HEK293 (cell line): ENCODE results near the gene THBD.
A peak's percentile ranks its signal among the peaks of the same experiment; 100 is the strongest.

Experiments used
- CTCF ChIA-PET: fragments of 350-600 bp; formaldehyde crosslinking; extraction: SDS; loops from one replicate; lab custom pipeline; 2021; ENCODE audit warnings: antibody characterized with exemption; lab: Yijun Ruan, JAX
- POLR2A ChIA-PET: fragments of 300-600 bp; formaldehyde crosslinking; extraction: SDS; loops from one replicate; lab custom pipeline; 2020; ENCODE audit warnings: antibody characterized with exemption, inconsistent platforms; lab: Yijun Ruan, JAX
- H3K27ac ChIP-seq: fragments of 200-500 bp; sonication (Bioruptor generic); 2 replicates; pipeline ENCODE4 v1.5.1; 2014; ENCODE audit warnings: low read depth, low read length, control low read depth, inconsistent platforms; ENCODE audit errors: extremely low read depth
- H3K36me3 ChIP-seq, 2 experiments: fragments of 200-500 bp in 1 of 2; sonication (Bioruptor generic) in 1 of 2; 1 replicate in 1 of 2; 2 replicates in 1 of 2; pipeline ENCODE4 v1.5.1; 2014 to 2017; ENCODE audit warnings: inconsistent platforms in 2 of 2, low read length in 2 of 2; ENCODE audit not compliant: control insufficient read depth in 2 of 2, insufficient read depth in 1 of 2
- H3K4me1 ChIP-seq: fragments of 200-500 bp; sonication (Bioruptor generic); 2 replicates; pipeline ENCODE4 v1.5.1; 2014; ENCODE audit warnings: mild to moderate bottlenecking, low read length, inconsistent platforms; ENCODE audit not compliant: control insufficient read depth, insufficient read depth
- H3K4me3 ChIP-seq: 2 replicates; pipeline ENCODE4 v1.5.1; 2011; ENCODE audit warnings: low read depth, mild to moderate bottlenecking, control low read depth, low read length, moderate library complexity
- H3K9me3 ChIP-seq: fragments of 200-500 bp; sonication (Bioruptor generic); 2 replicates; pipeline ENCODE4 v1.5.1; 2014; ENCODE audit warnings: low read depth, low read length, inconsistent platforms; ENCODE audit not compliant: control insufficient read depth, insufficient read depth
- BCL11A ChIP-seq: fragments of 450-650 bp; formaldehyde crosslinking; IDR thresholded peaks from 2 replicates; pipeline ENCODE4 v1.5.1; 2016; ENCODE audit warnings: low read depth, missing biosample characterization, missing genetic modification characterization
- EGR2 ChIP-seq: fragments of 450-650 bp; formaldehyde crosslinking; IDR thresholded peaks from 2 replicates; pipeline ENCODE4 v1.5.1; 2016; ENCODE audit warnings: low read depth, missing biosample characterization, missing genetic modification characterization
- MZF1 ChIP-seq: fragments of 450-650 bp; formaldehyde crosslinking; IDR thresholded peaks from 2 replicates; pipeline ENCODE4 v1.5.1; 2017; ENCODE audit warnings: missing biosample characterization, missing genetic modification characterization, borderline replicate concordance
- PRDM1 ChIP-seq: fragments of 450-650 bp; formaldehyde crosslinking; IDR thresholded peaks from 2 replicates; pipeline ENCODE4; 2016; ENCODE audit warnings: missing biosample characterization, missing genetic modification characterization
- PRDM4 ChIP-seq: fragments of 450-650 bp; formaldehyde crosslinking; IDR thresholded peaks from 2 replicates; pipeline ENCODE4 v1.5.1; 2017; ENCODE audit warnings: missing biosample characterization, missing genetic modification characterization
- SCRT1 ChIP-seq: fragments of 450-650 bp; formaldehyde crosslinking; IDR thresholded peaks from 2 replicates; pipeline ENCODE4 v1.5.1; 2016; ENCODE audit warnings: missing biosample characterization, missing genetic modification characterization, borderline replicate concordance
- SCRT2 ChIP-seq: fragments of 450-650 bp; formaldehyde crosslinking; IDR thresholded peaks from 2 replicates; pipeline ENCODE4 v1.5.1; 2016; ENCODE audit warnings: missing biosample characterization, missing genetic modification characterization
- ZBTB26 ChIP-seq: fragments of 450-650 bp; formaldehyde crosslinking; optimal IDR thresholded peaks from 2 replicates; pipeline ENCODE3; 2016; ENCODE audit warnings: missing biosample characterization, mild to moderate bottlenecking, missing genetic modification characterization
- ZBTB7A ChIP-seq: fragments of 450-650 bp; formaldehyde crosslinking; IDR thresholded peaks from 2 replicates; pipeline ENCODE4 v1.5.1; 2016; ENCODE audit warnings: low read depth, missing biosample characterization, missing genetic modification characterization
- ZBTB8A ChIP-seq: fragments of 450-650 bp; formaldehyde crosslinking; IDR thresholded peaks from 2 replicates; pipeline ENCODE4 v1.5.1; 2016; ENCODE audit warnings: missing biosample characterization, missing genetic modification characterization
- ZFHX2 ChIP-seq: fragments of 450-650 bp; formaldehyde crosslinking; conservative IDR thresholded peaks from 2 replicates; pipeline ENCODE4 v1.5.1; 2016; ENCODE audit warnings: missing biosample characterization, missing genetic modification characterization
- ZNF18 ChIP-seq: fragments of 450-650 bp; formaldehyde crosslinking; IDR thresholded peaks from 2 replicates; pipeline ENCODE4 v1.5.1; 2016; ENCODE audit warnings: missing biosample characterization, missing genetic modification characterization
- ZNF214 ChIP-seq: fragments of 450-650 bp; formaldehyde crosslinking; IDR thresholded peaks from 2 replicates; pipeline ENCODE4 v1.5.1; 2017; ENCODE audit warnings: missing biosample characterization, mild to moderate bottlenecking, missing genetic modification characterization, borderline replicate concordance
- ZNF248 ChIP-seq: fragments of 450-650 bp; formaldehyde crosslinking; IDR thresholded peaks from 2 replicates; pipeline ENCODE4 v1.5.1; 2017; ENCODE audit warnings: missing biosample characterization, missing genetic modification characterization
- ZNF423 ChIP-seq: fragments of 450-650 bp; formaldehyde crosslinking; IDR thresholded peaks from 2 replicates; pipeline ENCODE4 v1.5.1; 2016; ENCODE audit warnings: missing biosample characterization, missing genetic modification characterization
- ZNF449 ChIP-seq: fragments of 450-650 bp; formaldehyde crosslinking; IDR thresholded peaks from 2 replicates; pipeline ENCODE4 v1.5.1; 2017; ENCODE audit warnings: missing biosample characterization, mild to moderate bottlenecking, missing genetic modification characterization, moderate library complexity
- ZNF48 ChIP-seq: fragments of 450-650 bp; formaldehyde crosslinking; IDR thresholded peaks from 2 replicates; pipeline ENCODE4 v1.5.1; 2016; ENCODE audit warnings: missing biosample characterization, missing genetic modification characterization
- ZNF510 ChIP-seq: fragments of 450-650 bp; formaldehyde crosslinking; IDR thresholded peaks from 2 replicates; pipeline ENCODE4 v1.5.1; 2018; ENCODE audit warnings: mild to moderate bottlenecking, missing genetic modification characterization, missing biosample characterization; ENCODE audit not compliant: insufficient replicate concordance
- ZNF692 ChIP-seq: fragments of 450-650 bp; formaldehyde crosslinking; IDR thresholded peaks from 2 replicates; pipeline ENCODE4 v1.5.1; 2016; ENCODE audit warnings: missing biosample characterization, missing genetic modification characterization
- ZNF785 ChIP-seq: fragments of 450-650 bp; formaldehyde crosslinking; IDR thresholded peaks from 2 replicates; pipeline ENCODE4 v1.5.1; 2016; ENCODE audit warnings: missing biosample characterization, missing genetic modification characterization
- ZNF830 ChIP-seq: fragments of 450-650 bp; IDR thresholded peaks from 2 replicates; pipeline ENCODE4 v1.5.0; 2018; ENCODE audit warnings: missing biosample characterization, missing genetic modification characterization, low read depth, mild to moderate bottlenecking, moderate library complexity
- ZNF837 ChIP-seq: fragments of 450-650 bp; formaldehyde crosslinking; IDR thresholded peaks from 2 replicates; pipeline ENCODE4 v1.5.1; 2016; ENCODE audit warnings: missing biosample characterization, missing genetic modification characterization

The THBD gene

GRCh38 chr20:23079016-23079351 lies 29.5 kb upstream of the THBD start (continued):
- TF ChIP-seq MZF1 (tag by site-specific recombination), result no peak
- TF ChIP-seq ZNF830, result no peak
- TF ChIP-seq ZNF214 (tag by site-specific recombination), result no peak
- no peak for TF ChIP-seq ZBTB8A (tag by site-specific recombination)

GRCh38 chr20:23078351-23079015 lies 29.0 kb upstream of the THBD start:
- no peaks in the 10 kb centered on the region for H3K4me1 ChIP-seq
- no peak overlapping the region for H3K27ac ChIP-seq
- H3K36me3 ChIP-seq, result no peaks in the 10 kb centered on the region
- ChIA-PET CTCF (interaction anchor here (0.5 to 1.3 kb wide), 6 partner anchors 12 to 351 kb away, joined by 3 to 7 read pairs (median 4); no protein-coding TSS in a partner anchor), POLR2A (no interaction called here)
- H3K4me3 ChIP-seq, result no peak overlapping the region
- no peaks in the 10 kb centered on the region for H3K9me3 ChIP-seq
- TF ChIP-seq PRDM1, result no peak
- no peak for TF ChIP-seq ZNF48 (tag by site-specific recombination)
- no peak for TF ChIP-seq ZNF785 (tag by site-specific recombination)
- no peak for TF ChIP-seq SCRT1
- TF ChIP-seq BCL11A (tag by site-specific recombination), result no peak
- TF ChIP-seq ZBTB26 (tag by site-specific recombination), result no peak
- no peak for TF ChIP-seq ZBTB7A (tag by site-specific recombination)
- TF ChIP-seq ZNF449 (tag by site-specific recombination), result no peak
- no peak for TF ChIP-seq ZNF692 (tag by site-specific recombination)
- TF ChIP-seq ZNF248, result no peak
- no peak for TF ChIP-seq PRDM4
- TF ChIP-seq ZNF18 (tag by site-specific recombination), result no peak
- no peak for TF ChIP-seq ZNF510 (tag by site-specific recombination)
- TF ChIP-seq ZNF837 (tag by site-specific recombination), result no peak
- no peak for TF ChIP-seq SCRT2 (tag by site-specific recombination)
- TF ChIP-seq ZFHX2 (tag by site-specific recombination), result peak; percentile 61
- TF ChIP-seq ZNF423, result no peak
- TF ChIP-seq EGR2, result peak; percentile 26; the same call in 1 of the 2 replicates
